ENCODE data around the gene SHKBP1. TPM values are rescaled to one million over a fixed set of nuclear protein-coding genes. Genes with fewer than 3 reads are reported as not detected.

Gene SHKBP1
- total RNA-seq, 4 donors from 2014 or later = 37.0 to 87.5 (median 47.8) TPM

DNA sequence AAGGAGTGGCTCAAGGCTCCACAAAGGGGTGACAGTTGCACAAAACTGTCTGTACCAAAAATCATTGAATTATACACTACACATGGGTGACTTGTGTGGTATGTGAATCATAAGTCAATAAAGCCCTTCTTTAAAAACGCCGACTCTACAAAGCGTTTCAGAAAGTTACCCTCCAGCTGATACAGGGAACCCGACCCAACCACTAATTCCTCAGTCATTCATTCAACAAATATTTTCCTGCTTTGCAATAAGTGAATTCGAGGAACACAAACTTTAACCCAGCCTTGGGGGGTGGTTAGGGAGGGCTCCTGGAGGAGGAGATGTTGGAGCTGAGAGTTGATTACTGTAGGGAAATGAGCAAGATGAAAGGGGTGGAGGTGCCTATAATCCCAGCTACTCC is 56.5 kb downstream of the SHKBP1 start:
- TF ChIP-seq, protein P1, sequence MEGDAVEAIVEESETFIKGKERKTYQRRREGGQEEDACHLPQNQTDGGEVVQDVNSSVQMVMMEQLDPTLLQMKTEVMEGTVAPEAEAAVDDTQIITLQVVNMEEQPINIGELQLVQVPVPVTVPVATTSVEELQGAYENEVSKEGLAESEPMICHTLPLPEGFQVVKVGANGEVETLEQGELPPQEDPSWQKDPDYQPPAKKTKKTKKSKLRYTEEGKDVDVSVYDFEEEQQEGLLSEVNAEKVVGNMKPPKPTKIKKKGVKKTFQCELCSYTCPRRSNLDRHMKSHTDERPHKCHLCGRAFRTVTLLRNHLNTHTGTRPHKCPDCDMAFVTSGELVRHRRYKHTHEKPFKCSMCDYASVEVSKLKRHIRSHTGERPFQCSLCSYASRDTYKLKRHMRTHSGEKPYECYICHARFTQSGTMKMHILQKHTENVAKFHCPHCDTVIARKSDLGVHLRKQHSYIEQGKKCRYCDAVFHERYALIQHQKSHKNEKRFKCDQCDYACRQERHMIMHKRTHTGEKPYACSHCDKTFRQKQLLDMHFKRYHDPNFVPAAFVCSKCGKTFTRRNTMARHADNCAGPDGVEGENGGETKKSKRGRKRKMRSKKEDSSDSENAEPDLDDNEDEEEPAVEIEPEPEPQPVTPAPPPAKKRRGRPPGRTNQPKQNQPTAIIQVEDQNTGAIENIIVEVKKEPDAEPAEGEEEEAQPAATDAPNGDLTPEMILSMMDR (IDR thresholded peaks at IDR 0.05) = no peak
- DNase-seq (ENCODE audit: low spot score) (no peak), ATAC-seq (ENCODE audit: low FRiP score) (no peak)

DNA sequence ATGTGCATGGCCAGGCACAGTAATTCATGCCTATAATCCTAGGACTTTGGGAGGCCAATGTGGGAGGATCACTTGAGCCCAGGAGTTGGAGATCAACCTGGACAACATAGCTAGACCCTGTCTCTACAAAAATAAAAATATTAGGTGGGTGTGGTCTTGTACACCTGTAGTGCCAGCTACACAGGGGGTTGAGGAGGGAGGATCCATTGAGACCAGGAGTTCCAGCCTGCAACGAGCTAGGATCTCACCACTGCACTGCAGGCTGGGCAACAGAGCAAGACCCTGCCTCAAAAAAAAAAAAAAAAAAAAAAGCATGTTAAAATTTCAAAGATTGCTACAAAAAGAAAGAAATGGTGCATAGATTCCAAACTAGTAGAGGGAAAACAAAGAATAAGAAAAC is 61.7 kb downstream of the SHKBP1 start:
- ATAC-seq (ENCODE audit: low FRiP score) (no peak), DNase-seq (ENCODE audit: low spot score) (no peak)
- TF ChIP-seq, protein P1 (IDR thresholded peaks at IDR 0.05) = no peak

DNA sequence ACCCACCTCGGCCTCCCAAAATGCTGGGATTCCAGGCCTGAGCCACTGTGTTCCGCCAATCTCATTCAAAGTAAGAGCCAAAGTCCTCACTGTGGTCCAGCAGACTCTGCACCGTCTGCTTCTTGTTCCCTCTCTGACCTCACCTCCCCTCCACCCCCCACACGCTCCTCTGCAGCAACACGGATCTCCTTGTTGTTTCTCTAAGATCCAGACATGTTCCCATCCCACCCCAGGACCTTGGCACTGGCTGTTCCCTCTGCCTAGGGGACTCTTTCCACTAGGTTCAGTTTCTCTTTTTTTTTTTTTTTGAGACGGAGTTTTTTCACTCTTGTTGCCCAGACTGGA is 62.9 kb downstream of the SHKBP1 start:
- no peak for ATAC-seq (ENCODE audit: low FRiP score)
- TF ChIP-seq, protein P1 (IDR thresholded peaks at IDR 0.05) = no peak
- no peak for DNase-seq (ENCODE audit: low spot score)

DNA sequence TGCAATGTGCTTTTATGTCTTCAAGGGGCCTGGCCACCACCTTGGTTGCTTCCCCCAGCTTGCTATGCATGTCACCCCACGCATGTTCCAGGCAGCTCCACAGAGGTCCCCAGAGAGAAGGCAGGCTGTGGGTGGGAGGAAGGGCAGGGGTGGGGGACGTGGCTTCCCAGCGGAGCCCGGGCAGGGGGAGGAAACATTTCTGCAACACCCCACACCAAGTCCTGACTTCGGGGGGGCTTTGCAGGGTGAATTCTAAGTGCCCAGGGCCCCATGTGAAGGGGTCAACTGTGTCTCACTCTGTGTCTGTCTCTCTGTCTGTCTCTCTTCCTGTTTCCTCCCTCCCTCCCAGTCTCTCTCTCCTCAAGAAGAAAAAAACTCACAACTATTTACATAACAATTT is 64.1 kb downstream of the SHKBP1 start:
- ATAC-seq (ENCODE audit: low FRiP score) = no peak
- TF ChIP-seq, protein P1 (IDR thresholded peaks at IDR 0.05) = no peak
- no peak for DNase-seq (ENCODE audit: low spot score)

Other genes with a start within 250 kb of the SHKBP1 start
- 10 to 100 TPM in 1 of 4 donors, 1 to 10 TPM in 3; 7.6 to 11.9 (median 8.3) TPM for gene C19orf47, start 228.5 kb upstream of the SHKBP1 start, total RNA-seq
- gene PLD3, start 228.2 kb upstream of the SHKBP1 start, total RNA-seq = 100 to 1,000 TPM; 254 to 437 (median 351) TPM
- 1 to 10 TPM in 1 of 4 donors, under 1 TPM in 1, not detected in 2; 0.24 to 2.2 TPM for gene HIPK4, start 186.7 kb upstream of the SHKBP1 start, total RNA-seq
- gene PRX, start 163.5 kb upstream of the SHKBP1 start, total RNA-seq = 1 to 10 TPM; 2.2 to 6.1 (median 4.3) TPM
- 10 to 100 TPM; 18.9 to 80.9 (median 37.7) TPM for gene SERTAD1, start 150.9 kb upstream of the SHKBP1 start, total RNA-seq
- gene SERTAD3, start 132.5 kb upstream of the SHKBP1 start, total RNA-seq = 10 to 100 TPM; 18.5 to 37.3 (median 23.7) TPM
- gene BLVRB, start 111.1 kb upstream of the SHKBP1 start, total RNA-seq = 100 to 1,000 TPM; 240 to 419 (median 329) TPM
- 1 to 10 TPM; 1.4 to 3.2 (median 3.0) TPM for gene SPTBN4, start 109.9 kb upstream of the SHKBP1 start, total RNA-seq
- gene LTBP4, start 24.5 kb downstream of the SHKBP1 start, total RNA-seq = 100 to 1,000 TPM in 3 of 4 donors, 10 to 100 TPM in 1; 73.5 to 197 (median 114) TPM
- 100 to 1,000 TPM in 1 of 4 donors, 10 to 100 TPM in 3; 38.2 to 143 (median 45.3) TPM for gene NUMBL, start 113.8 kb downstream of the SHKBP1 start, total RNA-seq
- 10 to 100 TPM; 22.1 to 38.8 (median 28.1) TPM for gene COQ8B, start 140.0 kb downstream of the SHKBP1 start, total RNA-seq
- gene ITPKC, start 140.2 kb downstream of the SHKBP1 start, total RNA-seq = 100 to 1,000 TPM in 2 of 4 donors, 10 to 100 TPM in 2; 39.3 to 118 (median 91.9) TPM
- gene ACTMAP, start 173.6 kb downstream of the SHKBP1 start, total RNA-seq = 1 to 10 TPM; 3.2 to 3.8 (median 3.5) TPM
- gene SNRPA, start 174.3 kb downstream of the SHKBP1 start, total RNA-seq = 10 to 100 TPM; 34.8 to 46.8 (median 41.0) TPM
- not detected for gene MIA, start 198.6 kb downstream of the SHKBP1 start, total RNA-seq
- gene RAB4B, start 201.4 kb downstream of the SHKBP1 start, total RNA-seq = 10 to 100 TPM; 20.0 to 37.0 (median 21.7) TPM
- 100 to 1,000 TPM in 2 of 4 donors, 10 to 100 TPM in 2; 91.6 to 107 (median 101) TPM for gene EGLN2, start 222.3 kb downstream of the SHKBP1 start, total RNA-seq